Ishikawa (cell line): Measurements from ENCODE around the gene GAS7.

Experiments used
- CEBPB ChIP-seq: IDR thresholded peaks from 2 replicates; pipeline ENCODE4 v1.6.1; 2012
- CREB1 ChIP-seq: IDR thresholded peaks from 2 replicates; pipeline ENCODE4 v1.6.1; 2012; ENCODE audit warnings: low read depth
- EGR1 ChIP-seq: IDR thresholded peaks from 2 replicates; pipeline ENCODE4 v1.6.1; 2012
- EP300 ChIP-seq: IDR thresholded peaks from 2 replicates; pipeline ENCODE4 v1.6.1; 2012; ENCODE audit warnings: borderline replicate concordance
- FOXM1 ChIP-seq: IDR thresholded peaks from 2 replicates; pipeline ENCODE4 v1.6.1; 2012; ENCODE audit warnings: low read depth, borderline replicate concordance
- NFIC ChIP-seq: IDR thresholded peaks from 2 replicates; pipeline ENCODE4 v1.6.1; 2012
- RAD21 ChIP-seq: IDR thresholded peaks from 2 replicates; pipeline ENCODE4 v1.6.1; 2012; ENCODE audit warnings: low read depth
- TAF1 ChIP-seq: IDR thresholded peaks from 2 replicates; pipeline ENCODE4 v1.6.1; 2012; ENCODE audit warnings: low read depth, mild to moderate bottlenecking
- TCF12 ChIP-seq: IDR thresholded peaks from 2 replicates; pipeline ENCODE4 v1.6.1; 2012; ENCODE audit warnings: low read depth
- TEAD4 ChIP-seq: IDR thresholded peaks from 2 replicates; pipeline ENCODE4 v1.6.1; 2012
- USF1 ChIP-seq: IDR thresholded peaks from 2 replicates; pipeline ENCODE4 v1.6.1; 2012
- YY1 ChIP-seq: IDR thresholded peaks from 2 replicates; pipeline ENCODE4 v1.6.1; 2012; ENCODE audit warnings: low read depth
- ZBTB7A ChIP-seq: IDR thresholded peaks from 2 replicates; pipeline ENCODE4 v1.6.1; 2012; ENCODE audit warnings: low read depth
- TF ChIP-seq, protein P1 (sequence below): IDR thresholded peaks from 2 replicates; pipeline ENCODE4 v1.6.1; 2012
- TF ChIP-seq, protein P2 (sequence below): IDR thresholded peaks from 2 replicates; pipeline ENCODE4 v1.6.1; 2012; ENCODE audit warnings: low read depth, mild to moderate bottlenecking

The GAS7 gene

GRCh38 chr17:10173913-10174312 is 24.5 kb downstream of the GAS7 start:
- TF ChIP-seq RAD21 (no peak), USF1 (no peak), ZBTB7A (no peak), FOXM1 (no peak), TEAD4 (no peak), TCF12 (no peak), CEBPB (no peak), YY1 (no peak), EGR1 (no peak), TAF1 (no peak), NFIC (no peak), EP300 (no peak), CREB1 (no peak)
- TF ChIP-seq, protein P1, sequence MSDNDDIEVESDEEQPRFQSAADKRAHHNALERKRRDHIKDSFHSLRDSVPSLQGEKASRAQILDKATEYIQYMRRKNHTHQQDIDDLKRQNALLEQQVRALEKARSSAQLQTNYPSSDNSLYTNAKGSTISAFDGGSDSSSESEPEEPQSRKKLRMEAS = no peak
- TF ChIP-seq, protein P2, sequence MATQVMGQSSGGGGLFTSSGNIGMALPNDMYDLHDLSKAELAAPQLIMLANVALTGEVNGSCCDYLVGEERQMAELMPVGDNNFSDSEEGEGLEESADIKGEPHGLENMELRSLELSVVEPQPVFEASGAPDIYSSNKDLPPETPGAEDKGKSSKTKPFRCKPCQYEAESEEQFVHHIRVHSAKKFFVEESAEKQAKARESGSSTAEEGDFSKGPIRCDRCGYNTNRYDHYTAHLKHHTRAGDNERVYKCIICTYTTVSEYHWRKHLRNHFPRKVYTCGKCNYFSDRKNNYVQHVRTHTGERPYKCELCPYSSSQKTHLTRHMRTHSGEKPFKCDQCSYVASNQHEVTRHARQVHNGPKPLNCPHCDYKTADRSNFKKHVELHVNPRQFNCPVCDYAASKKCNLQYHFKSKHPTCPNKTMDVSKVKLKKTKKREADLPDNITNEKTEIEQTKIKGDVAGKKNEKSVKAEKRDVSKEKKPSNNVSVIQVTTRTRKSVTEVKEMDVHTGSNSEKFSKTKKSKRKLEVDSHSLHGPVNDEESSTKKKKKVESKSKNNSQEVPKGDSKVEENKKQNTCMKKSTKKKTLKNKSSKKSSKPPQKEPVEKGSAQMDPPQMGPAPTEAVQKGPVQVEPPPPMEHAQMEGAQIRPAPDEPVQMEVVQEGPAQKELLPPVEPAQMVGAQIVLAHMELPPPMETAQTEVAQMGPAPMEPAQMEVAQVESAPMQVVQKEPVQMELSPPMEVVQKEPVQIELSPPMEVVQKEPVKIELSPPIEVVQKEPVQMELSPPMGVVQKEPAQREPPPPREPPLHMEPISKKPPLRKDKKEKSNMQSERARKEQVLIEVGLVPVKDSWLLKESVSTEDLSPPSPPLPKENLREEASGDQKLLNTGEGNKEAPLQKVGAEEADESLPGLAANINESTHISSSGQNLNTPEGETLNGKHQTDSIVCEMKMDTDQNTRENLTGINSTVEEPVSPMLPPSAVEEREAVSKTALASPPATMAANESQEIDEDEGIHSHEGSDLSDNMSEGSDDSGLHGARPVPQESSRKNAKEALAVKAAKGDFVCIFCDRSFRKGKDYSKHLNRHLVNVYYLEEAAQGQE = no peak

DNA sequence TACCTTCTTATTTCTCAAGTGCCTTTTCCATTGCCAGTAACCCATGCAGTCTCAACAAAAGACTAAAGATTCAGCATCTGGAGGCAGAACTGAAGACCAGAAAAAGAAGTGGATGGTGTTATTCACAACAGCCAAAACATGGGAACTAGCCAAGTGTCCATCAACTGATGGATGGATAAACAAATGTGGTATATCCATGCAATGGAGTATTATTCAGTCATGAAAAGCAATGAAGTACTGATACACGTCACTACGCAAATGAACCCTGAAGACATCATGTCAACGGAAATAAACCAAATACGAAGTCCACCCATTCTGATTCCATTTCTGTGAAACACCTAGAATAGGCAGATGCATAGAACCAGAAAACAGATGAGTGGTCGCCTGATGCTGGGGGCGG is 25.6 kb downstream of the GAS7 start:
- TF ChIP-seq TAF1 (no peak), RAD21 (no peak), CEBPB (no peak), EGR1 (no peak), USF1 (no peak), CREB1 (no peak), YY1 (no peak)
- TF ChIP-seq, protein P2 = no peak
- TF ChIP-seq, protein P1 = no peak

GRCh38 chr17:10172241-10172741 is 26.1 kb downstream of the GAS7 start:
- TF ChIP-seq CEBPB (no peak), NFIC (no peak), EGR1 (no peak), RAD21 (no peak), ZBTB7A (no peak), YY1 (no peak), FOXM1 (no peak), TAF1 (no peak), USF1 (no peak), TCF12 (no peak), TEAD4 (no peak), EP300 (no peak), CREB1 (no peak)
- TF ChIP-seq, protein P2 = no peak
- TF ChIP-seq, protein P1 = no peak

GRCh38 chr17:10171581-10171981 is 26.8 kb downstream of the GAS7 start:
- TF ChIP-seq TEAD4 (no peak), EP300 (no peak), CREB1 (no peak), NFIC (no peak), CEBPB (no peak)
- TF ChIP-seq, protein P1 = no peak
- TF ChIP-seq, protein P2 = no peak
